GM12878 (cell line): Measurements from ENCODE around the gene IBTK.

Experiments
- CBX5 ChIP-seq: sonication (generic); IDR thresholded peaks from 2 replicates; pipeline ENCODE4 v1.6.1; 2016; ENCODE audit warnings: low read depth, moderate library complexity, mild to moderate bottlenecking, inconsistent platforms
- EP300 ChIP-seq, 2 experiments: fragments of 150-350 bp in 1 of 2; IDR thresholded peaks; 2 replicates each; pipeline ENCODE4 v1.6.1; 2011 to 2012; ENCODE audit warnings: low read depth in 2 of 2, low read length in 2 of 2, borderline replicate concordance in 1 of 2, improper control_type of control experiment in 1 of 2, inconsistent platforms in 1 of 2; ENCODE audit not compliant: control insufficient read depth in 1 of 2
- MYC ChIP-seq: IDR thresholded peaks from 2 replicates; pipeline ENCODE4 v1.6.1; 2011; ENCODE audit warnings: mild to moderate bottlenecking, low read length, moderate library complexity, inconsistent platforms; ENCODE audit not compliant: insufficient read depth, insufficient replicate concordance, insufficient read length, severe bottlenecking
- POLR2AphosphoS5 ChIP-seq: IDR thresholded peaks from 2 replicates; pipeline ENCODE4 v1.6.1; 2011; ENCODE audit warnings: mild to moderate bottlenecking, low read length, inconsistent platforms
- ZNF274 ChIP-seq: IDR thresholded peaks from one replicate; pipeline ENCODE4 v1.8.0; 2011; ENCODE audit not compliant: insufficient read length, insufficient read depth

DNA sequence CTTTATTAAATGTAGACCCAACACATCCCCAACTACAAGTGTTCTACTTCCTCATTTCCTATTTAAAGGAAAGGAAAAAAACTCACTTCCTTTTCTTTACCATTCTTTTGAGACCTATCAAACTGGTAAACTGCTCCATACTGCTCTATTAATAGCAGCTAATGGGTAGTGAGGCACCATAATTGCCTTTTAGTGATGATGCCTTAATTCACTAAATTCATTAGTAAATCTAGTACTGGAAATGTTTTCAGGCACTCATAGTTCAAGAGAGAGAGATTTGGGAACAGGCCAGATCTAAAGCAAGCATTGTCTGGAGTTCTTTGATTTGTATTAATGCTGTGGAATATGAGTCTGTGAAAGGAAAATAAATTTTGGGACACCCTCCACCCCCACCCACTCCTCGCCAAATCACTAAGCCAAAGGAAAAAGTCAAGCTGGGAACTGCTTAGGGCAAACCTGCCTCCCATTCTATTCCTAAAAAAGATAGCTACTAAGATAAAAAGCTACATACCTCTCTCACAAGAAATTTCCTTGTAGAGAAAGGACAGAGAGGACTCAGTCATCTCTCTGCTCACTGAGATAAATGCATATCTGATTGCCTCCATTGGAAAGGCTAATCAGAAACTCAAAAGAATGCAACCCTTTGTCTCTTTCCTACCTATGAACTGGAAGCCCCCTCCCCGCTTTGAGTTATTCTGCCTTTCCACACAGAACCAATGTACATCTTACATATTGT, 13.6 kb upstream of the IBTK start:
- TF ChIP-seq EP300 (IDR thresholded peaks at IDR 0.05; ENCODE audit: borderline replicate concordance in 1 of 2, control insufficient read depth in 1 of 2, low read depth in 2 of 2, low read length in 2 of 2) = no peak
- no peak for TF ChIP-seq ZNF274
- TF ChIP-seq CBX5 = no peak
- no peak for TF ChIP-seq MYC
- no peak for TF ChIP-seq POLR2AphosphoS5
